GM18951 (cell line): ENCODE results near the gene TLK1.
"Not testable (repeated sequence)": the region's sequence is repeated elsewhere in the genome, so short reads cannot be mapped to it uniquely, and the experiment has no call there.

Experiments used
- POLR2A ChIP-seq: IDR thresholded peaks from 4 replicates; pipeline ENCODE4 v1.6.1; 2011; ENCODE audit warnings: mild to moderate bottlenecking; ENCODE audit not compliant: insufficient read length, insufficient read depth; ENCODE audit errors: extremely low read depth
- in situ Hi-C: fragments of 300-500 bp; cut with MboI; formaldehyde crosslinking; loops from one replicate; pipeline ENCODE4 v1.12.0; 2022; ENCODE audit warnings: low sequenced_read_pairs, mixed read lengths, inconsistent platforms; ENCODE audit not compliant: unreplicated experiment

Gene TLK1

GRCh38 chr2:171181064-171182049, 20.7 kb upstream of the TLK1 start:
- TF ChIP-seq POLR2A, result no peak
- in situ Hi-C loops, result no loop called here

- in situ Hi-C loops, result no loop called here
- no peak for TF ChIP-seq POLR2A
These were observed 19.7 kb upstream of the TLK1 start for GRCh38 chr2:171180229-171180930.

DNA sequence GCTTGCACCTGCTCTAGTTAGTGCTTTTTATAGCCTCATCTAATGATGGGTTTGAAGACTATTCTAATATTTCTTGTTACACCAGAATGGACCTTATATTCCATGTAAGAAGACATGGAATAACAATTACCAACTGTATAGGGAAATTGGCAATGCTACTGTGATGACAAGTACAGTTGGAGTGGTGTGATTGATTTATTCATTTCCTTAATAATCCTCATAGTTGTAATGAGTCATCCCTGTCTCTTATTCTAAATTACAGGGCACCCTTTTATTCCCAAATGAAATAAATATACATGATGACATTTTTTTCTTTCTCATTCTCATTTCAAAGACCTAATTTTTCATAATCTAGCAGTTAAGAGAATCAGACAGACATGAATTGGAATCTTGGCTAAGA, 18.3 kb upstream of the TLK1 start:
- no peak for TF ChIP-seq POLR2A
- in situ Hi-C loops, result no loop called here

DNA sequence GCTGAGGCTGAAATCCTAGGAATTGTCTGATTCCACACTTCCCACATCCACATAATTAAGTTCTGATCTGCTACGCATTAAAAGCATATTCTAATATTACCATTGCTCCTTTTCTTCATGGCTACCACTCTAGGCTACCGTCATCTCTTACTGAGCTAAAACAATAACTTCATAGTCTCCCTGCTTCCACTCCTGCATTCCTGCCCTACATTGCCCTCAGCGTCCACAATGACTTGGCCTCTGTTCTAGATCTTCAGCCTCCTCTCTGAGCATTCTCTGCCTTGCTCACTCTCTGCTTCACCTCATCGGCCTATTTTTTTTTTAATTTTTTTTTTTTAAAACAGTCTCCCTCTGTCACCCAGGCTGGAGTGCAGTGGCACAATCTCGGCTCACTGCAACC, 15.8 kb upstream of the TLK1 start:
- TF ChIP-seq POLR2A, result no peak
- in situ Hi-C loops, result no loop called here

GRCh38 chr2:171174075-171174474, 13.4 kb upstream of the TLK1 start:
- no peak for TF ChIP-seq POLR2A
- in situ Hi-C loops, result no loop called here

GRCh38 chr2:171173087-171173486, 12.4 kb upstream of the TLK1 start:
- TF ChIP-seq POLR2A, result no peak
- in situ Hi-C loops, result no loop called here

DNA sequence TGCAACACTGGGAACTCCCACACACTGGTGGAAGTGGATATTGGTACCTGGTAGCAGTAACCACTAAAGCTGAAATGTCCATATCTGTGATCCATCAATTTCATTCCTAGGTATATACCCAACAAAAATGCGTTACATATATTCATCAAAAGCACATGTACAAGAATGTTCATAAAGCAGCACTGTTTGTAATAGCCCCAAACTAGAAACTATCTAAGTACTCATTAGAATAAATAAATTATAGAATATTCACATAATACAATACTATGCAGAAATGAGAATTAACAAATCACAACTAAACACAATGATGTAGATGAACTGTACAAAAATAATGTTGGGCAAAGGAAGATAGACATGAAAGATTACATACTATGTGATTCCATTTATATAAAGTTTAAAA, 11.1 kb upstream of the TLK1 start:
- in situ Hi-C loops, result no loop called here
- no peak for TF ChIP-seq POLR2A

- no peak for TF ChIP-seq POLR2A
- in situ Hi-C loops, result no loop called here
These were observed 9.1 kb upstream of the TLK1 start for GRCh38 chr2:171169839-171170238.

DNA sequence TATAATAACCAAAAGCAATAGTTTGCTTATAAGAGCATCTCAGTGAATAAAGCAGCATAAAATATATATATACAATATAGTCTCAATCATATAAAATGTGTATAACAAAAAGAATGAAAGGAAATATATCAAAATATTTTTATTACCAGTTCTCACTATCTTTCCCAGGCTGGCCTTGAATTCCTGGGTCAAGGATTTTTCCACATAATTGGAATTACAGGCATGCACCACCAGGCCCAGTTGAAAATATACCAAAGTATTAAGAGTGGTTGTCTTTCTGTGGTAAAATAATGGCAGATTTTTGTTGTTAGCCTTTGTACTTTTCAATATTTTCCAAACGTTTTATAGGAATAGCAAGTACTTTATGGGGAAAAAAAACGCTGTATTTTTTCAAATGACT, 8.6 kb upstream of the TLK1 start:
- in situ Hi-C loops, result no loop called here
- no peak for TF ChIP-seq POLR2A

- TF ChIP-seq POLR2A, result no peak
- in situ Hi-C loops, result no loop called here
These were observed 6.8 kb upstream of the TLK1 start for GRCh38 chr2:171167352-171167997.

DNA sequence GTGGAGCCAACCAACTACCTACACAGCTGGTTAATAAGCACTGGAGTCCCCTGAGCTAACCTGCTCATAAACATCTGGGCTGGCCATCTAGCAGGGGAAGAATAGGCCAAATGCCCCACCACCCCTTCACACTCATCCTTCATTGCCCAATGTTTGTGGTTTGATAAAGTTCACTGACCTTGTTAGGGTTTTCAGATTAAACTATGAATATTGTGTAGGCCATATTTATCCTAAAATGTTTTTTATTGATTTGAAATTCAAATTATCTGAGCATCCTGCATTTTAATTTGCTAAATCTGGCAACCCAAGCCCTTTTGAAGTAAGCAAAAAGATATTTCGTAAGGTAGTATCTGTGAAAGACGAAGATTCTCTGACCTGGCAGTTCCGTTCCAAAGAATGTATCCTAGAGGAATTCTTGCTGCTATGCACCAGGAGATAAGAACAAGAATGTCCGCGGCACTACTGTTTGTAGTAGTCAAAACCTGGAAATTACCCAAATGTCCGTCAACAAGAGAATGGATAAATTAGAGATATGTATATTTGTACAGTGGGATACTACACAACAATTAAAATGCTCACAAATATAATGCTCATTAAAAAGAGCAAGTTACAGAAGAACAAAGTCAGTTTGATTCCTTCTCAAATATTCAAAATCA, 5.8 kb upstream of the TLK1 start:
- in situ Hi-C loops, result no loop called here
- no peak for TF ChIP-seq POLR2A

DNA sequence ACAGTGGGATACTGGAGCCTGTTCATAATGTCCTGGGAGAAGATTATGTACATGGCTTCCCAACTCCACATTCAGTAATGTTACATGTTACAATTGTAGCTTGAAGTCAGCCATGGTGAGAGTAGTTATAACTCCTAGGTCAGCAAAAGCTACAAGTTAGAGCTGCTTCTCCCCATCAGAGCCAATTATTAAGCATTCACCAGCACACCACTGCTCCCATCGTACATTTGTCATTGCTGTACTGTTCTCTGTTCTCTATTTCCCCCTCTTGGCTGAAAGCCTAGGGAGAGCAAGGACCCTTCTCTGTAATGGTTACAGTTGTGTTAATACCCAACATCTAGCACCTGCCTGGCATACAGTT, 5.3 kb upstream of the TLK1 start:
- TF ChIP-seq POLR2A, result no peak
- in situ Hi-C loops, result no loop called here

- in situ Hi-C loops, result no loop called here
- no peak for TF ChIP-seq POLR2A
These were observed 2.6 kb upstream of the TLK1 start for GRCh38 chr2:171163261-171163660.

GRCh38 chr2:171162522-171163197, 2.0 kb upstream of the TLK1 start:
- in situ Hi-C loops, result not testable (repeated sequence)
